ENCODE results near the gene SMARCA2. TPM values are rescaled to one million over a fixed set of nuclear protein-coding genes. Genes with fewer than 3 reads are reported as not detected.

Gene SMARCA2
- total RNA-seq, 1 donor from 2014 or later, result 110 TPM

GRCh38 chr9:2107906-2108451 is 92.8 kb downstream of the SMARCA2 start:
- H3K27ac Mint-ChIP-seq (ENCODE audit: unreplicated experiment), result peak overlapping the region; percentile 69
- DNase-seq (ENCODE audit: extremely low spot score, unreplicated experiment), result no peak
- no peaks in the 10 kb centered on the region for H3K9me3 Mint-ChIP-seq (ENCODE audit: unreplicated experiment)

GRCh38 chr9:2109069-2109650 is 94.0 kb downstream of the SMARCA2 start:
- H3K4me3 Mint-ChIP-seq (ENCODE audit: unreplicated experiment), result no peak overlapping the region
- DNase-seq (ENCODE audit: extremely low spot score, unreplicated experiment), result no peak
- H3K4me1 Mint-ChIP-seq (ENCODE audit: unreplicated experiment), result peaks cover 23% of the 10 kb centered on the region
- H3K9me3 Mint-ChIP-seq (ENCODE audit: unreplicated experiment), result no peaks in the 10 kb centered on the region
- H3K36me3 Mint-ChIP-seq (ENCODE audit: unreplicated experiment), result peaks cover 42% of the 10 kb centered on the region
- TF ChIP-seq CTCF (IDR thresholded peaks at IDR 0.05), result no peak
- peak overlapping the region; percentile 69 for H3K27ac Mint-ChIP-seq (ENCODE audit: unreplicated experiment)
- no peaks in the 10 kb centered on the region for H3K27me3 Mint-ChIP-seq (ENCODE audit: unreplicated experiment)

More at GRCh38 chr9:2107906-2108451, 92.8 kb downstream of the SMARCA2 start:
- peaks cover 38% of the 10 kb centered on the region for H3K36me3 Mint-ChIP-seq (ENCODE audit: unreplicated experiment)
- H3K27me3 Mint-ChIP-seq (ENCODE audit: unreplicated experiment), result no peaks in the 10 kb centered on the region
- no peak overlapping the region for H3K4me3 Mint-ChIP-seq (ENCODE audit: unreplicated experiment)
- peaks cover 23% of the 10 kb centered on the region for H3K4me1 Mint-ChIP-seq (ENCODE audit: unreplicated experiment)
- TF ChIP-seq CTCF (IDR thresholded peaks at IDR 0.05), result no peak

GRCh38 chr9:2110036-2110435 is 94.9 kb downstream of the SMARCA2 start:
- Mint-ChIP-seq H3K4me1 (ENCODE audit: unreplicated experiment) (peaks cover 23% of the 10 kb centered on the region), H3K4me3 (ENCODE audit: unreplicated experiment) (no peak overlapping the region), H3K9me3 (ENCODE audit: unreplicated experiment) (no peaks in the 10 kb centered on the region), H3K27ac (ENCODE audit: unreplicated experiment) (no peak overlapping the region), H3K27me3 (ENCODE audit: unreplicated experiment) (no peaks in the 10 kb centered on the region), H3K36me3 (ENCODE audit: unreplicated experiment) (peaks cover 42% of the 10 kb centered on the region)
- TF ChIP-seq CTCF (IDR thresholded peaks at IDR 0.05), result no peak
- no peak for DNase-seq (ENCODE audit: extremely low spot score, unreplicated experiment)

- Mint-ChIP-seq H3K36me3 (ENCODE audit: unreplicated experiment) (peaks cover 62% of the 10 kb centered on the region), H3K9me3 (ENCODE audit: unreplicated experiment) (no peaks in the 10 kb centered on the region), H3K4me3 (ENCODE audit: unreplicated experiment) (no peak overlapping the region), H3K27me3 (ENCODE audit: unreplicated experiment) (no peaks in the 10 kb centered on the region), H3K4me1 (ENCODE audit: unreplicated experiment) (peaks cover 4% of the 10 kb centered on the region), H3K27ac (ENCODE audit: unreplicated experiment) (no peak overlapping the region)
- peak; percentile 43 for TF ChIP-seq CTCF (IDR thresholded peaks at IDR 0.05)
- DNase-seq (ENCODE audit: extremely low spot score, unreplicated experiment), result no peak
Measured at GRCh38 chr9:2116073-2116472, 100.9 kb downstream of the SMARCA2 start.

- H3K36me3 Mint-ChIP-seq (ENCODE audit: unreplicated experiment), result peaks cover 52% of the 10 kb centered on the region
- H3K27me3 Mint-ChIP-seq (ENCODE audit: unreplicated experiment), result no peaks in the 10 kb centered on the region
- no peak for TF ChIP-seq CTCF (IDR thresholded peaks at IDR 0.05)
- no peak for DNase-seq (ENCODE audit: extremely low spot score, unreplicated experiment)
- H3K4me3 Mint-ChIP-seq (ENCODE audit: unreplicated experiment), result no peak overlapping the region
- H3K9me3 Mint-ChIP-seq (ENCODE audit: unreplicated experiment), result no peaks in the 10 kb centered on the region
- no peak overlapping the region for H3K27ac Mint-ChIP-seq (ENCODE audit: unreplicated experiment)
- H3K4me1 Mint-ChIP-seq (ENCODE audit: unreplicated experiment), result peaks cover 10% of the 10 kb centered on the region
Measured at GRCh38 chr9:2117527-2117926, 102.4 kb downstream of the SMARCA2 start.
